Stimulated activated naive B cell treated with anti-CD40 and anti-IgM and Interleukin-4, amounts not matched to agents 10 μg/mL and 1 μg/mL and 100 μg/mL, for 72 hours (primary cell): ENCODE data around the gene POU3F2.
A peak's percentile ranks its signal among the peaks of the same experiment; 100 is the strongest.

Experiments used
- ATAC-seq, 2 donors: fragments of 150-1000 bp; cut with Tn5 transposase; replicated peaks; 2 replicates each; pipeline ENCODE4 v1.10.0; 2021; ENCODE audit warnings: moderate library complexity in 1 of 2
- DNase-seq: peaks from one replicate; pipeline ENCODE4 v3.0.0; 2021
- H3K27ac Mint-ChIP-seq: one replicate; pipeline ENCODE4 v1.8.0; 2022; ENCODE audit warnings: mild to moderate bottlenecking, mixed read lengths
- H3K27me3 Mint-ChIP-seq, 2 donors: one replicate each; pipeline ENCODE4 v1.8.0; 2022; ENCODE audit warnings: mixed read lengths in 2 of 2
- H3K36me3 Mint-ChIP-seq, 2 donors: one replicate each; pipeline ENCODE4 v1.8.0; 2022; ENCODE audit warnings: mixed read lengths in 2 of 2, mild to moderate bottlenecking in 1 of 2
- H3K4me1 Mint-ChIP-seq, 2 donors: one replicate each; pipeline ENCODE4 v1.8.0; 2022; ENCODE audit warnings: mixed read lengths in 2 of 2, mild to moderate bottlenecking in 1 of 2
- H3K4me3 Mint-ChIP-seq, 2 donors: one replicate each; pipeline ENCODE4 v1.8.0; 2022; ENCODE audit warnings: mild to moderate bottlenecking in 2 of 2, mixed read lengths in 2 of 2, moderate library complexity in 1 of 2
- H3K9me3 Mint-ChIP-seq, 2 donors: one replicate each; pipeline ENCODE4 v1.8.0; 2022; ENCODE audit warnings: mixed read lengths in 2 of 2, mild to moderate bottlenecking in 1 of 2

Gene POU3F2

GRCh38 chr6:98824902-98825599 lies 9.3 kb upstream of the POU3F2 start:
- ATAC-seq = no peak
- Mint-ChIP-seq H3K4me3 (peak overlapping the region; percentile 26 to 28), H3K4me1 (peaks cover 19 to 39% of the 10 kb centered on the region in 2 donors), H3K36me3 (peaks cover 0 to 6% of the 10 kb centered on the region in 2 donors), H3K27ac (peak overlapping the region; percentile 1), H3K27me3 (peaks cover 68 to 83% of the 10 kb centered on the region in 2 donors), H3K9me3 (peaks cover 0 to 1% of the 10 kb centered on the region in 2 donors)
- DNase-seq = no peak

- DNase-seq (no peak), ATAC-seq (no peak)
- H3K27me3 Mint-ChIP-seq = peaks cover 66 to 82% of the 10 kb centered on the region in 2 donors
- peaks cover 0 to 1% of the 10 kb centered on the region in 2 donors for H3K9me3 Mint-ChIP-seq
- peaks cover 22 to 44% of the 10 kb centered on the region in 2 donors for H3K4me1 Mint-ChIP-seq
- H3K27ac Mint-ChIP-seq = peak overlapping the region; percentile 1
- H3K36me3 Mint-ChIP-seq = peaks cover 0 to 6% of the 10 kb centered on the region in 2 donors
- peak overlapping the region in 1 of 2 donors; percentile 17 for H3K4me3 Mint-ChIP-seq
Measured at GRCh38 chr6:98825600-98826230, 8.7 kb upstream of the POU3F2 start.

- peaks cover 0 to 6% of the 10 kb centered on the region in 2 donors for H3K36me3 Mint-ChIP-seq
Measured at GRCh38 chr6:98827295-98828159, 6.8 kb upstream of the POU3F2 start.

GRCh38 chr6:98828211-98828788 lies 6.1 kb upstream of the POU3F2 start:
- Mint-ChIP-seq H3K4me1 (peaks cover 42 to 70% of the 10 kb centered on the region in 2 donors), H3K36me3 (peaks cover 0 to 6% of the 10 kb centered on the region in 2 donors), H3K4me3 (no peak overlapping the region), H3K9me3 (peaks cover 0 to 1% of the 10 kb centered on the region in 2 donors), H3K27ac (peak overlapping the region; percentile 27), H3K27me3 (peaks cover 76 to 87% of the 10 kb centered on the region in 2 donors)
- no peak for DNase-seq
- no peak for ATAC-seq

More at GRCh38 chr6:98827295-98828159, 6.8 kb upstream of the POU3F2 start:
- no peak for DNase-seq
- ATAC-seq = no peak
- Mint-ChIP-seq H3K27ac (no peak overlapping the region), H3K9me3 (peaks cover 0 to 1% of the 10 kb centered on the region in 2 donors), H3K4me1 (peaks cover 35 to 62% of the 10 kb centered on the region in 2 donors), H3K27me3 (peaks cover 68 to 83% of the 10 kb centered on the region in 2 donors), H3K4me3 (peak overlapping the region in 1 of 2 donors; percentile 18)

- Mint-ChIP-seq H3K27ac (no peak overlapping the region), H3K36me3 (peaks cover 0 to 7% of the 10 kb centered on the region in 2 donors), H3K4me1 (peaks cover 47 to 71% of the 10 kb centered on the region in 2 donors), H3K4me3 (peak overlapping the region in 1 of 2 donors; percentile 51), H3K27me3 (peaks cover 76 to 87% of the 10 kb centered on the region in 2 donors), H3K9me3 (peaks cover 0 to 1% of the 10 kb centered on the region in 2 donors)
- DNase-seq (no peak), ATAC-seq (no peak)
Measured at GRCh38 chr6:98828941-98829411, 5.4 kb upstream of the POU3F2 start.

- ATAC-seq = no peak
- DNase-seq = no peak
- H3K4me3 Mint-ChIP-seq = no peak overlapping the region
- H3K4me1 Mint-ChIP-seq = peaks cover 50 to 69% of the 10 kb centered on the region in 2 donors
- H3K36me3 Mint-ChIP-seq = peaks cover 0 to 7% of the 10 kb centered on the region in 2 donors
- peaks cover 0 to 1% of the 10 kb centered on the region in 2 donors for H3K9me3 Mint-ChIP-seq
- no peak overlapping the region for H3K27ac Mint-ChIP-seq
- peaks cover 76 to 85% of the 10 kb centered on the region in 2 donors for H3K27me3 Mint-ChIP-seq
Measured at GRCh38 chr6:98830146-98830545, 4.2 kb upstream of the POU3F2 start.

GRCh38 chr6:98831057-98831958 lies 3.1 kb upstream of the POU3F2 start:
- peak overlapping the region; percentile 70 to 80 for H3K4me3 Mint-ChIP-seq
- H3K4me1 Mint-ChIP-seq = peaks cover 53 to 73% of the 10 kb centered on the region in 2 donors
- peak overlapping the region; percentile 86 for H3K27ac Mint-ChIP-seq
- ATAC-seq = no peak
- peaks cover 3 to 4% of the 10 kb centered on the region in 2 donors for H3K36me3 Mint-ChIP-seq
- DNase-seq = no peak
- H3K27me3 Mint-ChIP-seq = peaks cover 72 to 82% of the 10 kb centered on the region in 2 donors
- H3K9me3 Mint-ChIP-seq = no peaks in the 10 kb centered on the region

- H3K27me3 Mint-ChIP-seq = peaks cover 73 to 82% of the 10 kb centered on the region in 2 donors
- H3K36me3 Mint-ChIP-seq = peaks cover 3 to 4% of the 10 kb centered on the region in 2 donors
- DNase-seq (no peak), ATAC-seq (no peak)
- H3K9me3 Mint-ChIP-seq = no peaks in the 10 kb centered on the region
- peaks cover 57 to 73% of the 10 kb centered on the region in 2 donors for H3K4me1 Mint-ChIP-seq
- peak overlapping the region; percentile 59 to 87 for H3K4me3 Mint-ChIP-seq
- H3K27ac Mint-ChIP-seq = no peak overlapping the region
Measured at GRCh38 chr6:98831959-98832283, 2.5 kb upstream of the POU3F2 start.

- no peak for DNase-seq
- peak overlapping the region; percentile 87 to 89 for H3K4me3 Mint-ChIP-seq
- no peak for ATAC-seq
Measured at GRCh38 chr6:98832284-98833056, 1.9 kb upstream of the POU3F2 start.

GRCh38 chr6:98833057-98833306 lies 1.4 kb upstream of the POU3F2 start:
- Mint-ChIP-seq H3K9me3 (no peaks in the 10 kb centered on the region), H3K27me3 (peaks cover 73 to 86% of the 10 kb centered on the region in 2 donors), H3K4me1 (peaks cover 57 to 71% of the 10 kb centered on the region in 2 donors), H3K36me3 (peaks cover 3 to 4% of the 10 kb centered on the region in 2 donors), H3K27ac (peak overlapping the region; percentile 86), H3K4me3 (peak overlapping the region; percentile 87 to 89)
- no peak for DNase-seq
- peak in 1 of 2 donors; percentile 36 for ATAC-seq

More at GRCh38 chr6:98832284-98833056, 1.9 kb upstream of the POU3F2 start:
- H3K36me3 Mint-ChIP-seq = peaks cover 3 to 4% of the 10 kb centered on the region in 2 donors
- peaks cover 74 to 82% of the 10 kb centered on the region in 2 donors for H3K27me3 Mint-ChIP-seq
- H3K4me1 Mint-ChIP-seq = peaks cover 57 to 73% of the 10 kb centered on the region in 2 donors
- H3K9me3 Mint-ChIP-seq = no peaks in the 10 kb centered on the region
- peak overlapping the region; percentile 86 for H3K27ac Mint-ChIP-seq

GRCh38 chr6:98833307-98834059 lies 891 bp upstream of the POU3F2 start:
- Mint-ChIP-seq H3K36me3 (peaks cover 3 to 4% of the 10 kb centered on the region in 2 donors), H3K4me1 (peaks cover 52 to 66% of the 10 kb centered on the region in 2 donors), H3K4me3 (peak overlapping the region; percentile 87 to 89), H3K27ac (peak overlapping the region; percentile 86), H3K9me3 (no peaks in the 10 kb centered on the region), H3K27me3 (peaks cover 70 to 85% of the 10 kb centered on the region in 2 donors)
- no peak for DNase-seq
- ATAC-seq = peak; percentile 20 to 38
